SKM-1 (cell line): Measurements from ENCODE around the gene SLIT1.

ENCODE experiments used
- DNase-seq: peaks from one replicate; lab custom pipeline; 2025; ENCODE audit not compliant: unreplicated experiment; lab: John Stamatoyannopoulos, UW

SLIT1 gene

DNA sequence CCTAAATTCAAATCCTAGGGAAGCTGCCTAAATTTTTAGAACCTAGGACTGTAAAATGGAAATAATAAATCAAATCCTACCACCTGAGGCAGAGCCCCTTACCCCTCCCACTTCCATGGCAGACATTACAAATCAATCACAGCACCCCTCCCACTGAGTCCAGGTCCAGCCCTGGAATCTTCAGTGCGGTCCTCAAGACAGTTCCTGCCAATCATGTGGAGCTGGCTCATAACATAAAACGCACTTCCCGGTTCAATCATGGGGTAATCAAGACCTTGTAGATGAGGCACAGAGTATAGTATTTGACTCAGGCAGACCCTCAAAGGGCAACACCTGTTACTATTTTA lies 157.0 kb downstream of the SLIT1 start:
- DNase-seq: no peak

GRCh38 chr10:97028126-97028831 lies 157.5 kb downstream of the SLIT1 start:
- no peak for DNase-seq

- DNase-seq: peak; percentile 22
These were observed 160.0 kb downstream of the SLIT1 start for GRCh38 chr10:97025613-97026242.

DNA sequence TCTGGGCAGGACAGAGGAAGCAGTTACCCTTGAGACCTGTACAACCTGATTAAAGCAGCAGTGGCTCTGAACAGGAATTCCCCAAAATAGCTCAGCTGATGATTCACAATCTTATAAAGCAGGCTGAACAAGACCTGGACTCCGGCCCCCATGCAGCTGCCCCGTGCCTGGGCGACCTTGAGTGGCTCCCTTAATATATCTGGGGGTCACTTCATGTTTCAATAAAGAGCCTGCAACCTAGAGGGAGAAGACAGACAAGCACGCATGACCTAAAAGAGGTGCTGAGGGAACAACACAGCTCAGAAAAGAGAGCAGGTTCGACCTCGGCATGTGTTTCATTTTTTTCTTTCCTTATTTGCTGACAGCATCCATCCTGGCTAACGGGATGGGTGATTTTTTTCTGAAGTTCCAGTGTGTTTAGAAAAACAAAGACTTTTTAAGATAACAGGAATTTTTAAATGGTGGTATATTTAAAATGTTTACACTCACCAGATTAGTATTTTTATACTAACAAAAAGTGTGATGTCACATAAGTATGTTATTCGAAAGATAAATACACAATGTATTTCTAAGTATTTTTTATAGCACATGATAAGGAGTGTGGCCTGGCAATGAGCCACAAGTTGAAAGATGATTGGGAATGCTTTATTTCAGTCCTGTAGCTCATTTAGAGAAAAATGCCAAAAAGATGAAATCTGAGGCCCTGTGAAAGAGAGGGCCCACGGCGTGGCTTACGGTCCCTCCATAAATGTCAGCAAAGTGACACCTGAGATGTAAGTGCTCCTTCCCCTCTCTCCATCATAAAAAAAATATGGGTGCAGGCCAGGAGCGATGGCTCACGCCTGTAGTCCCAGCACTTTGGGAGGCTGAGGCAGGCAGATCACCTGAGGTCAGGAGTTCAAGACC lies 161.3 kb downstream of the SLIT1 start:
- DNase-seq: no peak

DNA sequence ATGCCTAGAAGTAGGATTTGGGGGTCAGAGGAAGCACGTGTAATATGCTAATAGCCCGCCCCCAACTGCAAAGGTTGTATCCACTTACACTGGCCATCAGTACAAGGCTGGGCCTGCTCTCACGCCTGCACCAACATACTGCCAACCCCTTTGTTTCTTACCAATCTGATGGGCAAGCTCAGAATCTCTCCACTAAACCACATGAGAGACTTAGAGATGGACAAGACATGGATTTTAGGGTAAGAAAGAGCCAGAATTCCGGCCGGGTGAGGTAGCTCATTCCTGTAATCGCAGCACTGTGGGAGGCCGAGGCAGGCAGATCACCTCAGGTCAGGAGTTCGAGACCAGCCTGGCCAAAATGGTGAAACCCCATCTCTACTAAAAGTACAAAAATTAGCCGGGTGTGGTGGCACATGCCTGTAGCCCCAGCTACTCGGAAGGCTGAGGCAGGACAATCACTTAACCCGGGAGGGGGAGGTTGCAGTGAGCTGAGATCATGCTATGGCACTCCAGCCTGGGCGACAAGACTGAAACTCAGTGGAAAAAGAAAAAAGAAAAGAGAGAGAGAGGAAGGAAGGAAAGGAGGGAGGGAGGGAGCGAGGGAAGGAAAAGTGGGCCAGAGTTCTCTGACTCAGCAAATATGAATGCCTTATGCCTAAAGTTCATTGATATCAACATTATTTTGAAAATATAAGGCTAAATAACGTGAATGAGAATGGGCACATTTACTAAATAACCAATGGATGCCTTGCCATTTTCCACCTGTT lies 162.2 kb downstream of the SLIT1 start:
- no peak for DNase-seq

DNA sequence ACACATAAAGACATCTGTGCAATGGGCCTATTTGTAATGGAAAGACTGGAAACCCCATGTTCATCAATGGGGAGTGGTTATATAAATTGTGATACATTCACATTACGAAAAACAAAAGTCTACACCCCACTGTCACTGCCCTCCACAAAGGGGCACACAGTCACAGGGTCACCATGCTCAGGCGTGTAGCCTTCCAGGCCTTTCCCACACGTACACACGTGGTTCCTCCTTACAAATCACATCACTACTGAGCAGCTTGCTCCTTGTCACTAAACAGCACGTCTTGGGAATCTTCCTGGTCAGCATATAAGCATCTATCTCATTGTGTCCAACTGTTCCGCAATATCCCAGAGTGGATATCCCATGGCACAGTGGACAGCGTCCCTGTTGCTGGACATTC lies 163.1 kb downstream of the SLIT1 start:
- no peak for DNase-seq

- DNase-seq: no peak
These were observed 165.0 kb downstream of the SLIT1 start for GRCh38 chr10:97020452-97021400.

DNA sequence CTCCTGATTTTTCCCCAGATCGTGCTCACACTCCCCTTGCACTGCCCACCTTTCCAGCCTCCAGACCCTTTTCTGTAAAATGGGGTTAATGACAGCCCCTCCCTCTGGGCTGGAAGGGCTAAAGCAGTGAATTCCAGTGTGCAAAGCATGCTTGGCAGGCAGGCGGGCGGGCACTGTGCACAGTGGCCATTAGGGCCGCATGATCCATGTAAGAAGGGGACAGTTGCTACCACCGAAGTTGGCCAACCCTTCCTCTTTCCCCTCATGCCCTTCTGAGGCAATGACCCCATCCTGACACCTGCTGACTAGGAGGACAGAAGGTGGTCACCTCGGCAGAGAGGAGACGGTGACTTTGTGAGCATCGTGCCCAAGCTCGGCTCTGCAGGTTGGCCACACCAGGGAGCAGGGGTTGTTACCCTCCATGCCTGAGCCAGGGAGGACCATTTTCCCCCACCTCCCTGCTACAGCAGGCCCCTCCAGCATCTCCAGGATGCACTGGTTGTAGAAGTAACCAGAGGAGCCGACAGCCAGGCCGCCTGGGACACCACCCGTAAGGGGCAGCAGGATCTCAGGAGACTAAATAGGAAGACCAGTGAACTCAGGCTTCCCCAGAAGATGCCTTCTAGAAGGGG lies 166.4 kb downstream of the SLIT1 start:
- no peak for DNase-seq

DNA sequence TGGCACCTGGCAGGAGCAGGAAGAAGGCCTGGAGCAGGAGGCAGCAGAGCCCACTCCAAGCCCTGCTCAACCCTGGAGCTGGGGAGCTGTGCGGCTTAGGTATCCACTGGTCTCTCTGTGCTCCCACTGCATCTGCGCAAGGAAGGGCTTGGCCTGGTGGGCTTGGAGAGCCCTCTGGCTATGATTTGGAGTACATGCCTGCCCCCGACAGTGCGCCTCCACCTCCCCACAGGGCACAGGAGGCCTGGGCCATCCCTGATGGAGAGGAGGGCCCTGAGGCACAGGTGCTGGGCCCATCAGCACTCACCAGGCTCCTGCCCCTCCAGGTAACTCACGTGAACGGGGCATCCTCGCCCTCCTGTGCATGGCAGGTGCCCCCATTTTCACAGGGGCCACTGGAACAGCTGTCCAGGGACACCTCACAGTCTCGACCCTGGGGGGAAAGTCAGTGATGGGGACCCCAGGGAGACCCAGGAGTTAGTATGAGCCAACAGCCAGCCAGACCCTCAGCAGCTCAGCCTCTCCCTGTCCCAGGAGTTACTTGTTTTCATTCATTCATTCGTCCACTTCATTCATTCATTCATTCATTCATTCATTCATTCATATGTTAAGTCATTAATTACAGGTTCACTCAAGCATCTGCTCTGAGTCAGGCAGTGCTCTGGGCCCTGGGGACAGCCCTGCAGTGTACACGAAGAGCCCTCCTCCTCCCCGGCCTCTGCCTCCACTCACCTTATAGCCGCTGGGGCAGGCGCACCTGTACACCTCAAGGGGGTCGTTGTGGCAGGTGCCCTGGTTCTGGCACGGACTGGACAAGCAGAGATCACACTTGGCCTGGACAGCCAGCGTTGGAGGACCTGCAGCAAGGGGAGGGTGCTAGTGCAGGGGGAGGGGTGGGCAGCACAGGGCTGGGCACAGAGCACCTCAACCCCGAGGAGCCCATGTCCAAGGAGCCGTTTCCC lies 167.2 kb downstream of the SLIT1 start:
- DNase-seq: no peak

DNA sequence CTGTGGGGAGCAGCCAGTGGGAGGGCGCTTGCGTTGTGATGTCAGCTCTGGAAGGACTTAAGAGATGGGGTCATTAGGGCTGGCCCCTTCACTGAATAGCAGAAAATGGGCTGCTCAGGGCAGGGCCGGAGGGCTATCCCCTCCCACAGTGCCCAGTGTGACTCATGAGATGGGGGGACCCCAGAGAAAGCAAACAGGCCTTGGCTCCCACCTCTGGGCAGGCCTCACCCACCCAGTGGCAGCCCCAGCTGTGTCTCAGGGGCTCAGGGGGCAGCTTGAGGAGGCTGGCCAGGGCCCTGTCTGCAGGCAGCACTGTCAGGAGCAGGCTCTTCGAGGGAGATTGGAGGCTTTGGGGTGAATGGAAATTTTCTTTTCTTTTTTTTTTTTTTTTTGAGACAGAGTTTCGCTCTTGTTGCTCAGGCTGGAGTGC lies 168.3 kb downstream of the SLIT1 start:
- no peak for DNase-seq

- DNase-seq: no peak
These were observed 168.9 kb downstream of the SLIT1 start for GRCh38 chr10:97016728-97017473.

- no peak for DNase-seq
These were observed 170.5 kb downstream of the SLIT1 start for GRCh38 chr10:97015240-97015639.

- DNase-seq: no peak
These were observed 171.8 kb downstream of the SLIT1 start for GRCh38 chr10:97013983-97014382.

- DNase-seq: no peak
These were observed 172.2 kb downstream of the SLIT1 start for GRCh38 chr10:97013568-97013967.

DNA sequence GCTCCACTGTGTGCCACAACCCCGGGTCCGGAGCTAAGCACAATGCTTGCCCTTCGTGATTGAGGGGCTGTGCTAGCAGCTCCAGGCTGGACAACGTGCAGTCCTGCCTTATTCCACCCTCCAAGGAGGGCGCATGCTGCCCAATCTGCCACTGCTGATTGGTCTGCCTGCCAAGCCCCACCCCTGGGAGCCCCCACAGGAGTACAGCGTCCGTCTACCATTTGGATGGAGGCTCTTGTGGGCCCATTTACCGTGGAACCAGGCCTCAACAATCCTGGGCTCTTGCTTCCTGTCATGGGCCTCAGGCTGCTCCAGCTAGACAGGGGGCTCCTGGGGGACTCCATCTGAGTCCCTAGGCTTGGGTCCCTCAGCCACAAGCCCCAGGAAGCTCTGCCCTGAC lies 173.3 kb downstream of the SLIT1 start:
- no peak for DNase-seq

DNA sequence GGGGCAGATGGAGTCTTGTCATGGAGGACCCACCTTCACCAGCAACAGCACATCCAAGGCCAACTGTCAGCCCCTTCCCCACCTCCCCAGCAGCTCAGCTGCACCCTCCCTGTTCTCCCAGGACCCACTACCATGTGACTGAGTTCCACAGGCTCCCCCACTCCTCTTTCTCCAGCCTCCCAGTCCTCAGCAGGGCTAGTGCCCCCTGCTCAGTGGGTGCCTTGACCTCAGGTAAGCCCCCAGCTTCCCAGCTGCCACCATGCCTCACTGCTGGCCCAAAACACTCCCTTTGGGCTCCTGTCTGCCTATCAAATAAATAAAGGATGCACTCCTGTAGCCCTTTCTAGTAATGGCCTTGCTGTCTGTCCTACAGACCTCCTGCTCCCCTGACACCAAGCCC lies 174.4 kb downstream of the SLIT1 start:
- DNase-seq: no peak

DNA sequence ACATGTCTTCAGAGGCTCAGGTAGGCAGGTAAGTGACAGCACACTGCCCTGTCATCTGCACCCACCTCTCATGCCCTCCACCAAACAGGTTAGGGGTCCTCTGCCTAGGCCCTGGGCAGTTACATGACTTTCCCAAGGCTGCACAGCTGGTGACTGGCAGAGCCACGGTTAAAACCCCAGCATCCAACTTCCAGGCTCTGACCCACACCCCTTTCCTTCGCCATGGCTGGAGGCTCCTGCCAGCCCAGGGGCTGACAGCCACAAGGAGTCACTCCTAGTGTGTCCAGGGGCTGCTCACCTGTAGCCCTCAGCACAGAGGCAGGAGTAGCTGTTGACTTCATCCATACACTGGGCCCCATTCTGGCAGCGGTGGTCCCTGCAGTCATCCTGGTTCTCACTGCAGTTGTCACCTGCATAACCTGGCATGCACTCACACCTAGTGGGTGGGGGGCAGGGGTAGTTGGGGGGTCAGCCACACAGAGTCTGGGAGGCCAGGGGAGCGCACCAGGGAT lies 175.0 kb downstream of the SLIT1 start:
- no peak for DNase-seq

DNA sequence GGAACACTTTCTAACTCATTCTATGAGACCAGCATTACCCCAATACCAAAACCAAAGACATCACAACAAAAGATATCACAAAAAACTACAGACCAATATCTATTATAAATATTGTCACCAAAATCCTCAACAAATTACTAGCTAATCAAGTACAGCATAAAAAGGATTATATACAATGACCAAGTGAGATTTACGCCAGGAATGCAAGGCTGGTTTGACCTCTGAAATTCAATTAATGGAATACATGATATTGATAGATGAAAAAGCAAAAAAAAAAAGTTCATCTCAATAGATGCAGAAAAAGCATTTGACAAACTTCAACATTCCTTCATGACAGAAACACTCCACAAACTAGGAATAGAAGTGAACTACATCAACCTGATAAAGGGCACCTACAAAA lies 178.3 kb downstream of the SLIT1 start:
- DNase-seq: no peak
